K562 (cell line): ENCODE data around the gene PPM1H. TPM values are rescaled to one million over a fixed set of nuclear protein-coding genes. Genes with fewer than 3 reads are reported as not detected.

Experiments
- ATAC-seq: fragments of 200-7000 bp; cut with Tn5 transposase; 3 replicates; pipeline ENCODE4 v1.9.1; 2020; ENCODE audit warnings: moderate library complexity
- BruUV-seq: library from RNA; stranded (reverse); fragments of 400-500 nt; replicated peaks from 2 replicates; lab custom pipeline; 2021; lab: Mats Ljungman, UMichigan
- CTCF ChIA-PET: fragments of 300-600 bp; formaldehyde crosslinking; extraction: SDS; loops from one replicate; lab custom pipeline; 2021; ENCODE audit warnings: low intra/inter-chr PET ratio; lab: Yijun Ruan, JAX
- POLR2A ChIA-PET: fragments of 300-600, 350-650 bp; sonication (Branson Sonifier 250); formaldehyde crosslinking; extraction: SDS; loops from one replicate; lab custom pipeline; 2021; ENCODE audit warnings: antibody characterized with exemption, inconsistent platforms; lab: Yijun Ruan, JAX
- DNase-seq, 4 experiments: peaks; one replicate each; pipeline versions ENCODE4 v3.0.0 to v3.0.0-alpha.2; 2011 to 2018; ENCODE audit warnings: low spot score in 3 of 4, mixed read lengths in 3 of 4; ENCODE audit errors: extremely low read depth in 1 of 4
- FAIRE-seq: peaks from 2 replicates; lab custom pipeline; 2011; peaks lifted over from hg19 to GRCh38; lab: Jason Lieb, UNC
- H2AFZ ChIP-seq: 2 replicates; pipeline ENCODE4 v1.6.0; 2011; ENCODE audit warnings: low read depth, low read length, control low read depth, inconsistent platforms
- H3K27ac ChIP-seq: fragments of 200-600 bp; 3 replicates; pipeline ENCODE4 v1.8.0; 2011; ENCODE audit warnings: low read depth, mild to moderate bottlenecking, control low read depth, inconsistent platforms, low read length, moderate library complexity, mixed read lengths; ENCODE audit errors: extremely low read depth
- H3K27me3 ChIP-seq, 2 experiments: fragments of 300-600 bp in 1 of 2; 2 replicates in 1 of 2; 3 replicates in 1 of 2; pipeline versions ENCODE4 v1.6.0 to v1.8.0; 2011; ENCODE audit warnings: inconsistent platforms in 2 of 2, low read length in 2 of 2, mild to moderate bottlenecking in 1 of 2, mixed read lengths in 1 of 2, moderate library complexity in 1 of 2; ENCODE audit not compliant: control insufficient read depth in 2 of 2, insufficient read depth in 2 of 2
- H3K36me3 ChIP-seq: fragments of 300-600 bp; 3 replicates; pipeline ENCODE4 v1.8.0; 2011; ENCODE audit warnings: mild to moderate bottlenecking, low read length, inconsistent platforms; ENCODE audit not compliant: control insufficient read depth, insufficient read depth
- H3K4me1 ChIP-seq, 2 experiments: fragments of 200-600 bp in 1 of 2; replicated peaks in 1 of 2; 2 replicates in 1 of 2; 3 replicates in 1 of 2; pipeline versions ENCODE4 v1.5.1 to v1.8.0; 2011; ENCODE audit warnings: inconsistent platforms in 2 of 2, low read length in 2 of 2, mild to moderate bottlenecking in 1 of 2, mixed read lengths in 1 of 2, moderate library complexity in 1 of 2; ENCODE audit not compliant: control insufficient read depth in 2 of 2, insufficient read depth in 2 of 2
- H3K4me2 ChIP-seq: 2 replicates; pipeline ENCODE4 v1.6.1; 2011; ENCODE audit warnings: low read length, control low read depth, inconsistent platforms, mixed read lengths; ENCODE audit not compliant: insufficient read depth
- H3K4me3 ChIP-seq: fragments of 200-600 bp; sonication (generic), shearing (Covaris generic); 2 replicates; pipeline ENCODE4 v1.5.1; 2016; ENCODE audit warnings: control low read depth, inconsistent platforms
- H3K79me2 ChIP-seq: fragments of 200-600 bp; 3 replicates; pipeline ENCODE4 v1.8.0; 2011; ENCODE audit warnings: low read length, inconsistent platforms; ENCODE audit not compliant: control insufficient read depth, insufficient read depth
- H3K9ac ChIP-seq, 2 experiments: 2 replicates each; pipeline versions ENCODE4 v1.6.0 to v1.6.1; 2011; ENCODE audit warnings: low read depth in 2 of 2, low read length in 2 of 2, control low read depth in 1 of 2, inconsistent platforms in 1 of 2, mild to moderate bottlenecking in 1 of 2, mixed read lengths in 1 of 2; ENCODE audit not compliant: insufficient read depth in 1 of 2
- H3K9me1 ChIP-seq: one replicate; pipeline ENCODE4 v1.6.0; 2011; ENCODE audit warnings: inconsistent platforms, mild to moderate bottlenecking, low read length, moderate library complexity; ENCODE audit not compliant: control insufficient read depth, insufficient read depth
- H3K9me3 ChIP-seq: replicated peaks from 2 replicates; pipeline ENCODE4 v1.5.1; 2011; ENCODE audit warnings: low read depth, low read length, inconsistent platforms; ENCODE audit not compliant: control insufficient read depth, insufficient read depth
- H4K20me1 ChIP-seq: replicated peaks from 2 replicates; pipeline ENCODE4 v1.6.1; 2011; ENCODE audit warnings: low read length, inconsistent platforms, mixed read lengths; ENCODE audit not compliant: control insufficient read depth, insufficient read depth
- ILF3 ChIP-seq: fragments of 450-650 bp; IDR thresholded peaks from 2 replicates; pipeline ENCODE4 v1.6.1; 2018; ENCODE audit warnings: antibody characterized with exemption, mild to moderate bottlenecking, moderate library complexity, borderline replicate concordance
- SMC3 ChIP-seq: conservative IDR thresholded peaks from 2 replicates; pipeline ENCODE4 v1.6.1; 2011; ENCODE audit warnings: low read depth, low read length, improper control_type of control experiment; ENCODE audit not compliant: insufficient read depth
- ZNF24 ChIP-seq: fragments of 450-650 bp; IDR thresholded peaks from 2 replicates; pipeline ENCODE4 v1.6.1; 2016
- WGBS: fragments of 100-300 bp; shearing (Covaris generic); methylation state at CpG from one replicate; pipeline ENCODE4 v1.1.6; 2016; ENCODE audit warnings: low coverage, mixed read lengths; ENCODE audit not compliant: insufficient coverage; ENCODE audit errors: missing lambda C conversion rate; 5-methylcytosine and 5-hydroxymethylcytosine counted together
- in situ Hi-C: fragments of 300-500 bp; cut with MboI; formaldehyde crosslinking; loops from 4 replicates; pipeline ENCODE4 v1.15.0; 2018; ENCODE audit warnings: inconsistent platforms, mixed read lengths
- intact Hi-C: fragments of 100-400 bp; cut with micrococcal nuclease; formaldehyde crosslinking; loops from 2 replicates; pipeline ENCODE4 v1.14.2; 2022
- polyA plus RNA-seq, 8 experiments: library from polyadenylated mRNA; depleted of rRNA in 4 of 8; stranded (reverse) in 5 of 8; unstranded in 3 of 8; fragments of >200 nt; fragmentation: Nextera tagmentation in 2 of 8; fragmentation: Illumina TruSeq in 1 of 8; extraction: Ambion mirVana in 2 of 8; extraction: Trizol in 1 of 8; gene quantifications; 2 replicates each; pipeline versions ENCODE4 v1.2.1 to v1.2.3, GENCODE V29; 2011 to 2014; ENCODE audit warnings: inconsistent platforms in 1 of 8, missing spikeins in 1 of 8
- total RNA-seq, 7 experiments: library from RNA; depleted of rRNA in 6 of 7; stranded (reverse); fragments of >200 nt in 6 of 7; fragmentation: Illumina TruSeq in 2 of 7; extraction: Trizol in 2 of 7; gene quantifications; 2 replicates each; pipeline versions ENCODE4 v1.2.1 to v1.2.3, GENCODE V29; 2011 to 2021; ENCODE audit warnings: low replicate concordance in 1 of 7
- TF ChIP-seq, protein P1 (sequence below): fragments of 250-450 bp; sonication (Bioruptor Pico); IDR thresholded peaks from 2 replicates; pipeline ENCODE4 v1.4.0; 2020

Gene PPM1H
- total and polyA plus RNA-seq, 9 of the 15 experiments (the other 6 are each of a cell fraction or from before 2014, with no cell fraction given) = 5.3 to 29.3 (median 11.3) TPM

DNA sequence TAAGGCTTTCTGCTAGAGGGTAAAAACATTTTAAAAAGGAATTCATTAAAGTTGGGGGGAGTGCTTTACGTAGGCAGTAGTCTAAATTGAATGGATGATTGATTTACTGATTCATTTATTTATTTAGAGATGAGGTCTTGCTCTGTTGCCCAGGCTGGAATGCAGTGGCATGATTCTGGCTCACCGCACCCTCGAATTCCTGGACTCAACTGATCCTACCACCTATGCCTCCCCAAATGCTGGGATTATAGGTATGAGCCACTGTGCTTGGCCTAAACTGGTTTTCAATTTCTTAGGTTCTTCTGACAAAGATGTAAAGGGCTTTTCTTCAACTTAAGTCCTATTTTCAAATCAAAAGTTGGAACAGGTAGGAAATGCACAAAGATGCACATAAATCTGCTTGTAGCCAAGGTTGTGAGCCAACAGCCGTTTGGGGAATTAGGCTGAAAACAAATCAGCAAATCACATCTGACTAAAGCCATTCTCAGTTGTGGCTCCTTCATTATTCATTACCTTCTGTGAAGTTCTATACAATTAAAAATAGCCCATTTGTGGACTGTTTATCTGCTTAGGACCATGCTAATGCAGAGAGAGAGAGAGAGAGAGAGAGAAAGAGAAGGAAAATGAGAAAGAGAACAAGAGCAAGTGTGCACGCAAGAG is 218.0 kb downstream of the PPM1H start:
- TF ChIP-seq, protein P1, sequence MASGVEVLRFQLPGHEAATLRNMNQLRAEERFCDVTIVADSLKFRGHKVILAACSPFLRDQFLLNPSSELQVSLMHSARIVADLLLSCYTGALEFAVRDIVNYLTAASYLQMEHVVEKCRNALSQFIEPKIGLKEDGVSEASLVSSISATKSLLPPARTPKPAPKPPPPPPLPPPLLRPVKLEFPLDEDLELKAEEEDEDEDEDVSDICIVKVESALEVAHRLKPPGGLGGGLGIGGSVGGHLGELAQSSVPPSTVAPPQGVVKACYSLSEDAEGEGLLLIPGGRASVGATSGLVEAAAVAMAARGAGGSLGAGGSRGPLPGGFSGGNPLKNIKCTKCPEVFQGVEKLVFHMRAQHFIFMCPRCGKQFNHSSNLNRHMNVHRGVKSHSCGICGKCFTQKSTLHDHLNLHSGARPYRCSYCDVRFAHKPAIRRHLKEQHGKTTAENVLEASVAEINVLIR (CRISPR knock-in tag) = no peak
- TF ChIP-seq SMC3 (no peak), ILF3 (no peak), ZNF24 (no peak)
- TF ChIP-seq, all 486 proteins: peak for 0
- intact Hi-C loops = no loop called here
- Histone ChIP-seq H4K20me1 (no peaks in the 10 kb centered on the region), H3K9me1 (no peaks in the 10 kb centered on the region), H3K79me2 (no peaks in the 10 kb centered on the region), H3K9ac (no peak overlapping the region), H2AFZ (no peak overlapping the region), H3K4me2 (no peak overlapping the region), H3K27ac (no peak overlapping the region), H3K27me3 (no peaks in the 10 kb centered on the region; a peak in 1 of 5 replicates), H3K9me3 (no peaks in the 10 kb centered on the region), H3K4me3 (no peak overlapping the region), H3K36me3 (peaks cover 10% of the 10 kb centered on the region; the same call in 1 of the 3 replicates), H3K4me1 (no peaks in the 10 kb centered on the region)
- WGBS = 58% methylated on average over 5 of the region's 5 CpGs
- in situ Hi-C loops = no loop called here
- ChIA-PET CTCF (no interaction called here), POLR2A (no interaction called here)
- no peak for DNase-seq
- ATAC-seq = no peak
- FAIRE-seq = no peak
- TSS peak; percentile 31 for BruUV-seq
